GM18867 (cell line): ENCODE results near the gene C10orf90.
"Not testable (repeated sequence)": the region's sequence is repeated elsewhere in the genome, so short reads cannot be mapped to it uniquely, and the experiment has no call there.

Experiments used
- ATAC-seq: cut with Tn5 transposase; IDR thresholded peaks from one replicate; pipeline ENCODE4 v1.9.1; 2021; ENCODE audit warnings: mild to moderate bottlenecking, moderate library complexity; ENCODE audit not compliant: unreplicated experiment

Gene C10orf90

DNA sequence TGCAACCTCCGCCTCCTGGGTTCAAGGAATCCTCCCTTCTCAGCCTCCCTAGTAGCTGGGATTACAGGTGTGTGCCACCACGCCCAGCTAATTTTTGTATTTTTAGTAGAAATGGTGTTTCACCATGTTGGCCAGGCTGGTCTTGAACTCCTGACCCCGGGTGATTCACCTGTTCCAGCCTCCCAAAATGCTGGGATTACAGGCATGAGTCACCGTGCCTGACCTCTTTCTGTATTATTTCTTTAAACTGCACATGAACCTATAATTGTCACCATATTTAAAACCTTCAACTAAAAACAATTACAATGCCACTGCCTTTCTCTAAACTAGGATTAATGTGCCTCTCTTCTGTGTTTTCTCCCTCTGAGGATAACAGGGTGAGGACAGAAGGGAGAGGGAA, 119.9 kb downstream of the C10orf90 start:
- not testable (repeated sequence) for ATAC-seq

DNA sequence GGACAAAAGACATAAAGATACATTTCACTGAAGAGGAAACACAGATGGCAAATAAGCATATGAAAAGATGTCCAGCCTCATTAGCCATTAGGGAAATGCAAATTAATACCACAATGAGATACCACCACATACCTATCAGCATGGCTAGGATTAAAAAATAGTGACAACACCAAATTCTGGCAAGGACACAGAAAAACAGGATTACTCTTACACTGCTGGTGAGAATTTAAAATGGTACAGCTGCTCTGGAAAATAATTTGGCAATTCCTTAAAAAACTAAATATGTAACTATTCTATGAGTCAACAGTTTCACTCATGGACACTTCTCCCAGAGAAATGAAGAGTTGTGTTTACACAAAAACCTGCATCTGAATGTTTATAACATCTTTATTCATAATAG, 121.1 kb downstream of the C10orf90 start:
- ATAC-seq = no peak

DNA sequence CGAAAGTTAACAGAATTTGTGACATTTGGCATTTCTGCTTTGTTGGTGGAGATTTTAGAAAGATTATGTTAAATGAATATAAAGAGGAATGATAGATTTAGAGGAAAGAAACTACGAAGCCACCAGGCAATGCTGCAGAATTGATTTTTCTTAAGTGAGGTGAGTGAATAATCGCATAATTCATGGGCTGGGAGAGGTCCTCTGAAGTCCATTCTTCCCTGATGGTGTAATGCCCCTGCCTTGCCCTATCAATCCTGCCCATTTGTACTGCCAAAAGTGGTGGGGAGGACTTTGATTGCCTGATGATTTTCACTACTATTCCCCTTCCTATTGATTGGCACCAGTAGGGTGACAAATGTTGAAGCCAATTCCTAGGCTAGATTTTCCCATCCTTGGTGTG, 125.9 kb downstream of the C10orf90 start:
- ATAC-seq = no peak

DNA sequence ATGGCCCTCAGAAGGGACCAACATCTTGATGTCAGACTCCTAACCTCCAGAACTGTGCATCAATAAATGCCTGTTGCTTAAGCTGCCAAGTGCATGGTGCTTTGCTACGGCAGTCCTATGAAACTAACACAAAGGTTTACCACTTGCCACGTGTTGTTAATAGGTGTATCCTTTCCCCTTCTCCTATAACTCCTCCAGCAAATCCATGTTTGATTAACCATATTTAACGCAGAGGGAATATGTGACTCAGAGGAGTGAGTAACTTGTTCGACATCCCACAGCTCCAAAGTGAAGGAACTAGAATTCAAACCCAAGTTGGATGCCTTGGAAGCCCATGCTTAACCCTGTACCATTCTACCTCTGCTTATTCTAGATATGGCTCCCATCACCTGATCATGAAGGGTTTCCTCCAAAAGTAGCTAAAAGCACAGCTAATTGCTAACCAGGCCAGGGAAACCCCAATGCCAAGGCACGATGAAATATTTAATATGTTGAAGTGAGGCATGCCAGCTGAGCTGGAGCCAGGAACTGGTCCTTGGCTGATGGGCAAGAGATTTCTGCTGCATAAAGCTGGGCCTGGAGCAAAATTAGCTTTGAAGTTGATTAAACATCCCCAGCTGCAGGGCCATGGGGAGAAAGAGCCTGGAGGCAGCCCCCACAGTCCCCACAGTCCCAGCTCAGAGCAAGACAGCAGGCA, 131.9 kb downstream of the C10orf90 start:
- no peak for ATAC-seq

DNA sequence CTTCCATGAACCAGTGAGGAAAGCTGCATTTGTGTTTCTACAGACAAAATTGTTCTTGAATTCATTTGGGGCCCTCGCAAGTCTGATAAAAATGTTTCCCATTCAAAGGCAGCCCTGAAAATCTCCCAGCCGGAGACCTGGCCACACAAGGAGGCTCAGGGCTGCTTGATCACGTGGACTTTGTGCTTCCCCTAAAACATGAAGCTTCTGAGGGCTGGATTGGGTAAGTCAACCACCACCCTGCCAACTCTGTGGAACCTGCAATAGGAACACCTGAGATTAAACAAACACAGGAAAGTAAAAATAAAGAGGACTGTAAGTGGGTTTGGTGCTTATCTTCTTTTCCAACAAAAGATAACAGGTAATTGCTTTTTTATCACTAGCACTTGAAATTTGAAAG, 133.8 kb downstream of the C10orf90 start:
- no peak for ATAC-seq

DNA sequence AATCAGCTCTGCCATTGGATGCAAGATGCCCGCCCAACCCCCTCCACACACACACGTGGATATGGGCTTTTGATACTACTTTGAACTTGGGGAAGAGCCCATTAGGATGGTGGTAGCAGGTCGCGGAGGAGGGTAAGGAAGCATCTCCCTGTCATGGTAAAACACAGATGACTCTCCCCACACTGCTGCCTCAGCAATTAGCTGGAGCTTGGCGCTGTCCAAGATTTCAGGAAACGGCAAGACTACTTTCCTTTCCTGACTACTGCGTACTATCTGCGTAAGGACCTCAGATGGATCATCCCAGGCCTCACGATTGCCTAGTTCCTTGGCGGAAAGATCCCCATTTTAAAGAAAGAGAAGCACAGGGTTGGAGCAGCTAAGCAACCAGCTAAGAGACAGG, 134.3 kb downstream of the C10orf90 start:
- ATAC-seq = no peak

DNA sequence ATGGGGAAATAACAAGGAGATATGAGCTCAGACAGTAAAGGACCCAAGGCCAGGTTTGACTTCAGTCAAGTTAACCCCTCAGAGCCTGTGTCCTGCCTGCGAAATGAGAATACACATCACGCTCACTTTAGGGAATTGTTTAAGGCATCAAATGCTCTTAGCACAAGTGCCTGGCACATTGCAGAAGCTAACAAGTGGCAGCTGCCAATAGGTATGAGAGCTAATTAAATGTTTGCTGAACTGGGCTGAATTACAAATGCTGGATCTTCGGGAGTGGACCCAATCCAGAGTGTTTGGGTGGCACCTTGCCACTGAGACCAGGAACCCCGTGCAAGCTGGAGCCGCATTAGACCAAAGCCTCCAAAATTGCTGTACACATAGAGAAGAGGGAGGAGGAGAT, 136.8 kb downstream of the C10orf90 start:
- ATAC-seq = no peak

DNA sequence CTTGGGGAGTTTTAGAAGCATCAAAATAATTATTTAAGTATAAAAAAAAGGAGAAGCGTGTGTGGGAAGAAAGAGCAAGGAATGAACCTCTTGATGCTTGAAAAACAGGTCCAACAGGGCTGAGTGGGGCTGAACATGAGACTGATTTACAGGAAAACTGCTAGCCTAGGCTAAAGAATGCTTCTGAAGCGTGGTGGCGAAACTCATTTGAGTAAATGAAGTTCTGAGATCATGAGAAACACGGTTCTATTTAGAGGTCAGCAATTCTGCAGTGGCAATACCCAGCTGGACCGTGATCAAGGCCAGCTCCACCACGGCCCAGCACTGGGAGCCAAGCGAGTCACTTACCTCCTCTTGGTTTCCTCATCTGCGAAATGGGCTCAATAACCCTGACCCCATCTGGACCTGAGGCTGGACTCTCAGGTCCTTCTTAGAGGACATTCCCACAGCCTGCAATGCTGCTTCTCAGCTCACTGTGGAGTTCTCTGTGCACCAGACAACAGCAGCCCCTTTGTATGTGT, 142.1 kb downstream of the C10orf90 start:
- ATAC-seq = no peak

DNA sequence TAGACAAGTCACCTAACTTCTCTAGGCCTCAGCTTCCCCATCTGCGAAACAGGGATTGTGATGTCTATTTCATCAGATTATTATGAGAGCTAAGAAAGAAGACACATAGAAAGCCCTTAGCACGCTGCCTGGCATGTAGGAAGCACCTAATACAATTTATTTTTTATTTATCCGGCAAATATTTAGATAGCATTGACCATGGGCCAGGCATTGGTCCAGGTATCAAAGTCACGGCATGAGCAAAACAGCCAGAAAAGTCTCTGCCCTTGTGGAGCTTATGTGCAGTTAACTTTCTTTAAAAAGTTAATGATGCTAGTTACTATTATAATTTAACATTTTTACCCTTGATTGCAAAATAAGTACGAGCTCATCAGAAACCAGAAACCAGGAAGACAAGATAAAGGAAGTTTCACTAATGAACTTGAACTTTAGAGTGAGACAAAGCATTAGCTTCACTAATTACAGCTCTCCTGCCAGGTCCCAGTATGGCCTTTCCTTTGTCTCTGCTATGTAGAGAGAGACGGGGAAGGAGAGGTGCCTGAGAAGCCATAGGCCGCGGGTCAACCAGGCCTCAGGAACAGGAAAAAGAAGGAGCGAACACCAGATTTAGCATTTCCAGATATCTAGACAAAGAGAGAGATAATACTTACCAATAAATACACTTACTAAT, 142.7 kb downstream of the C10orf90 start:
- ATAC-seq = no peak

DNA sequence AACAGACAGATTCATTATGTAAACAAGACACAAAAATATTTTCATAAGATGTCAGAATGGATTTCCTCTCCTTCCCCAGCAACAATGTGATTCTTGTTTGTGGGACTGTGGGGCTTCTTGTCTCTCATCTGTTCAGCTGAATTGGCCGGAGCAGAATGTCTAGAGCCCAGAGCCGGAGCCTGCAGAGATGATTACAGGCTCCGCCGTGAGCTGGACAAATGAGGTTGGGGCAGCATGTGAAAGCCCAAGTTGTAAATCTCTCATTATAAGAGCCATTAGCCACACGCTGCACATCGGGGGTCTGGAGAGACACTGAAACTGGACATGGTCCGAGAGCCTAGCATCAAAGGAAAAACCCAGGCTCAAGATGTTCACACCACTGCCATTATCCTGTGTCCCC, 145.2 kb downstream of the C10orf90 start:
- no peak for ATAC-seq

DNA sequence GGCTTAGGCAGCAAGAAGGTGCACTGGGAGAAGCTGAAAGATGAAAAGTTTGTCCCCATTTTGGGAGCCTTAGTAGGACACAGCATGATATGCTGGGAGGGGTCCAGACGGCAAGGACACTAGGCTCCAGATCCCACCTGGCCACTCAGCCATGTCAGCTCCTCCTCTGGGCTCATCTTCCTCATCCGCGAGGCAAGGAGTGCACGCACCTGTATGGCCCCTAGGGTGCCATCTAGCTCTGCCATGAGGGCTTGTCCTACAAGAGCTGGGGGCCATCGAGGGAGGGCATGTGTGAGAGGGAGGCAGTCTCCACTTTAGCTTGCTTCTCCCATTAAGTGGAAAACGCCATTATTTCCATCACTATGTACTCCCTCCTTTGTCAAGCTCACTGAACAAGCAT, 146.0 kb downstream of the C10orf90 start:
- ATAC-seq = no peak

DNA sequence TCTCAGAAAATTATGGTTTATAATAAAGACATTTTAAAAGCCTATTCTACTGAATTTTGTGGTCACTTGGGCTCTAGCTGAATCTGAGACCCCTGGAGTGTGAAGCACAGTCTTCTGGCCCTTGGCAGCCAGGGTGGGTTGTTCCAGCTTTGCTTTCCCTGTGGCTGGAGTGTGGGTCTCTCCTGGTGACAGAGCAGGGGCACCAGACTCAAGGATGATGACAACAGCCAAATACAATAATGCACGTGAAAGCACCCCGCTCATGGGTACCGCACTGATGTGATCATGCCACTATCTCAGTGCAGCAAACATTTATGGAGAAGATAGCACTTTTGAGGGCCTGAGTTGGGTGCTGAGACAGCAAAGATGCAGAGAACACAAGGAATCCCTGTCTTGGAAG, 147.4 kb downstream of the C10orf90 start:
- no peak for ATAC-seq

DNA sequence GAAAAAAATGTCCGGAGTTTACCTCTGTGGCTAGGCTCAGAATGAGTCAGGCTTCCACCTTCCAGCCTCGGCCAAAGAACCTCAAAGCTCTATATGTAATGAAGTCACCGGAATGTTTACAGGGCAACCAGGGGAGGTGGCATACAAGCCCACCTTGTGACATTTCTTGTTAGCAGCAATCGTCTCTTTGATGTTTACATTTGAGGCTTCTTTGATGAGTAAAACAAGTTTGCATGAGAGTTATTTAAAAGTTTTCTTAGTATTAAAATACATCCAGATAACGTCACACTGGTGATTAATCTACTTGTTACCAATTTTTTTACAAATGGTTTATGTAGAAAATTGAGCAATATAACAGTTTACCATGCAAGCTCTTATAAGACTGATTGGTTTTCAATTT, 149.1 kb downstream of the C10orf90 start:
- ATAC-seq = no peak

DNA sequence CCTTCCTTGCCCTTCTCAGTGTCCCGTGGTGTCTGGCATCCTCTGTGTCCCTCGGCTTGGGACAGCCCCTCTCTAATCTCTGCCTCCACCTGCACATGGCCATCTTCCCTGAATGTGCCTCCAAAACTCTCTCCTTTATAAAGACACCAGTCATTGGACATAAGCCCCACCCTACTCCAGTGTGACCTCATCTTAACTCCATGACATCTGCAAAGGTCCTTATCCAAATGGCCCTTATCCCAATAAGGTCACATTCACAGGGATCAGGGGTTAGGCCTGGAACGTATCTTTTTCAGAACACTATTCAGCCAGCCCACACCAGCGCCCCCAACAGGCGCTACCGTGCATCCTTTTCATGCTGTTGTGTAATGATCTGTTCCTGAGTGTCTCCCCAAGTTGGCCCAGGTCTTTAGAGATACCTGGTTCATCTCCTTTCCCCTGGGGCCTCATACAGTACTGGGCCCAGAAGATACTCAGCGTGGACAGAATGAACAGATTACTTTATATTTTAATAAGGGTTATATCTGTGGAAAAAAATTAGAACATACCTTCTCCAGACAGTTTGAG, 149.7 kb downstream of the C10orf90 start:
- no peak for ATAC-seq

DNA sequence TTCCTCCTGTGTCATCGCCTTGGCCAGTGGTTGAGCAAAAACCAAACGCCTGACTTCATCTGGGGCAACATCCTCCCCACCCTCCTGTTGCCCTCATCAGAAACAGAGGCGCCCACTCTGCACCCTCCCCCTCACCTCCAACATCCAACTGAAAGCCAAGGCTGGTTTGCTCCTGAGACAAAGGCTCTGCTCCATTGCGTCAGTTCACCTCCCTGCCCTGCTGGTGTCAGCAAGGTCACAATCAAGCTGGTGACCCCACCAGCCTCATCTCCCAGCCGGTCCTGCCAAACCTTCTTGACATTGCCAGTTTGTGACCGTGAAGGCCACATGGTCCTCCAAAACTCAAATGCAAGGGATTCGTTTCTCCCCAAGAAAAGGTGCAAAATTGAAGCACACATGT, 150.5 kb downstream of the C10orf90 start:
- no peak for ATAC-seq

DNA sequence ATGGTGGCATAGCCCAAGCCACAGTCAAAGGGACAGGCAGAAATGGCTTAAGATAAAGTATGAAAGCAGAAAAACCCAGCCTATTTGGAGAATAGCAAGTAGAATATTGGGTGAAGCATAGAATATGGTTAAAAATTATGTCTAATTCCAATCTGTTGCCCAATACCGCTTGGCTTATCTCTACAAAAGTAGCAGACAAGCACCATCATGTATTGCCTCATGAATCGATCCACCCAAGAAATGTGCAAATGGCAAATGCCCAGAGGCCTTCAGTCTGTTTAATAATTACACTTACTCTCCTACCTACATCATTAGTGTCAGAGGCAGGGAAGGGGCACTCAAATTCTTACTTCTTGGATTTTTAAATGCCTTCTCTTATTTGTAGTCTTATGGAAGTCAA, 151.3 kb downstream of the C10orf90 start:
- ATAC-seq = no peak

DNA sequence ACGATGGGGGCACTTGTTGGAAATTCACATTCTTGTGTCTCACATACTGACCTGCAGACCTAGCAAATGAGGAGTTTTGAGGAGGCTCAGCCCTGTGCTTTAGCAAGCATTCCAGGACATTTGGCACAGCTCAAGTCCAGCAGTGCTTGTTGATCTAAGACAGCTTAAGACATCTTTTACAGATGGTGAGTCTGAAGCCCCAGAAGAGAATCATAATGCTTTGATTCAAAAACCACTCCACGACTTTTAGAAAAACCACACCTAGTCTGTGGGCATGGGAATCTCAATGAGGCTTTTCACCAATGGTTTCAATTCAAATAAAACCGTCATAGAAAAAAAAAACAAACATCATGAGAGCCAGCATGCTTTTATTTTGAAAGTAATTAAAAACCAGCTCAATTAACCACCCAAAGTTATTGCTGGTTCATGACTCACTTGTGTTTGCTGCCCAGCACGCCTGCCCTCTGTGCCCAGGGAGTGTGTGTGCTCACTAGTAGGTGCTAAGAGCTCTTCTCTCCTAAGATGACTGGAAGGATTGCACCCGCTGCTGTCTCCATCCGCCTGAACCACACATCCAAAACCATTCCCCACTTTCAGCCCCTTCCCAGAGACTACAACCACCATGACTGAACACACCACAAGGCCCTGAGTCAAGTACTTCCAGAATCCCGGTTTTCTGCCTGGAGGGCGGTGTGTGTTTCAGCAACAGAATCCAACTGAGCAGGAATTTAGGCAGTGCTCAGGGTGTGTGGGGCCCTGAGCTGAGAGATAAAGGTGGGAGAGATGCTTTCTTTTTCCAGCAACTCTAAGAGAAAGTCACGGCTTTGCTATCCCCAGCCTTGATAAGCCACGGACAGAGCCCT, 152.0 kb downstream of the C10orf90 start:
- ATAC-seq = no peak

DNA sequence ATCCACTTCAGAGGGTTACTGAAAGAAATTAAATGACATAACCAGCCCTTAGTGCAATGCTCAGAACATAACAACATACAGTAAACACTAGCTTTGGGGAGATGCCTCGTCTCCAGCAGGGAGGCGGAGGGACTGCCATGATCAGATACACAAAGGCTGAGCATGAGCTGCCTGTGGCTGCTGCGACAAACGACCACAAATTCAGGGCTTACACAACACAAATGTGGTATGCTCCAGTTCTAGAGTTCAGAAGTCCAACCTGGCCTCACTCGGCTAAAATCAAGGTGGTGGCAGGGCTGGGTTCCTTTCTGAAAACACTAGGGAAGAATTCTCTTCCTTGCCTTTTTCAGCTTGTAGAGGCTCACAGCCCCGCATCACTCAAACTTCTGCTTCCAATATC, 154.0 kb downstream of the C10orf90 start:
- ATAC-seq = no peak

DNA sequence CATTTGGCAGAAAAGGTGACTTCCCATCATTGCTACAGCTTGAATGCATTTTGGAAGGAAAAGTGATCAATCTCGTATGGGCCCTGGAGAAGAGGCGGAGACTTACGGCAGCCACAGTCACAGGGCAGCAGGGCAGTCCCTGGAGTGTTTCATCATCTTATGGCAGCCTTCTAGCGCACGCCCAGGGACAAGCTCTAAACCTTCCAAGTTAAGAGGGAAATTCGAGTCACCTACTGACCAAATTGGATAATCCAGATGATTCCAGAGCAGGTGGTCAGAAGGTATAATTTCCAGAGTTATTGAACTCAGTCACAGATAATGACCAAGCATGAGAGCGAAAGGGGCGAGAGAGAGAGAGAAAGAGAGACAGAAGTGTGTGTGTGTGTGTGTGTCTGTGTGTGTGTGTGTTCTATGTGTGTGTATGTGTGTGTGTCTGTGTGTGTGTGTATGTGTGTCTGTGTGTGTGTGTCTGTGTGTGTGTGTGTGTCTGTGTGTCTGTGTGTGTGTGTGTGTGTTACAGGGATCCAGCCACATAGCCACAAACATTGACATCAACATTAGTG, 158.5 kb downstream of the C10orf90 start:
- no peak for ATAC-seq

DNA sequence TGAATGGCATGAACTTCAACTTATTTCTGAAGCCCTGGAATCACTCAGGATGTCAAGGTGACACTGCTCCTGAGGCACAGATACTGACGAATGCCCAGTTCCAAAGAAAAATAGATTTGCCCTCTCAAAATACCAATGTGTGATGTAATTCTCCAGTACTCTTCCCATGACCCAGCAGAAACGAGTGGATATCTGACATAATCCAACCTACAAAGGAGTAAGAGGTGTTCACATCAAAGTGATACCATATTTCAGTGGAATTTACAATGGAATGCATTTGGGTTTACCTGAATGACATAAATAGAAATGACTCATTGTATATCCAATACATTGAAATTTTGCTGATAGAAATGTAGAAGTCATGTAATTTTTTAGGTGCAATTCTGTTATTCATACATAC, 161.3 kb downstream of the C10orf90 start:
- no peak for ATAC-seq

DNA sequence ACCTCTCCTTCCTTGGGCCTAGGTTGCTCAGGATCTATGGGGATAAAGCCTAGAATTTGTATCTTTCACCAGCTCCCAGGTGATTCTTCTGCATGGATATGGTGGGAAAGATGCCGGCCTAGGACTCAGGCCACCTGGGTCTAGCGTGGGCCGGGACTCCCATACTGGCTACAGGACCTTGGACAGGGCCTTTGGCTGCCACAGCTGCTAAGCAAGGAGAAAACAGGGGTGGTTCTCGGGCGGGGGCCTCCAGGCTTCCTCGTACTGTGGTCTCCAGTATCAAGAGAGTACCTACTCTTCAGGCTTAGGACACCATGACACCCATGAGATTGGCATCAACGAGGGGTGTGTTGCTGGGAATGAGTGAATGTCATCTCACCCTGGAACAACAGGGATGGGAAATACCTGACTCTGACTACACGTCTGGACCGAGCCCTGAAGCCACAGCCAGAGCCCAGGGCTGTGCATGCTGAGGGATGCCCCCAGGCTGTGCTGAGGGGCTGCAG, 161.9 kb downstream of the C10orf90 start:
- ATAC-seq = no peak
